D721Med (cell line): Measurements from ENCODE around the gene ZFP36.
"Not testable (repeated sequence)": the region's sequence is repeated elsewhere in the genome, so short reads cannot be mapped to it uniquely, and the experiment has no call there.

Experiments used
- DNase-seq: peaks from one replicate; pipeline ENCODE4 v3.0.0; 2011; ENCODE audit warnings: low spot score; ENCODE audit not compliant: insufficient read length
- FAIRE-seq: peaks from 2 replicates; lab custom pipeline; 2011; peaks lifted over from hg19 to GRCh38; lab: Jason Lieb, UNC
- CTCF ChIP-seq: IDR thresholded peaks from 2 replicates; pipeline ENCODE4 v1.5.1; 2012; ENCODE audit warnings: mild to moderate bottlenecking, control low read depth; ENCODE audit not compliant: insufficient read depth; ENCODE audit errors: missing control alignments

ZFP36 gene

GRCh38 chr19:39444598-39445195 is 38.0 kb downstream of the ZFP36 start:
- FAIRE-seq (no peak), DNase-seq (no peak)
- no peak for TF ChIP-seq CTCF

GRCh38 chr19:39445196-39446111 is 38.8 kb downstream of the ZFP36 start, which contains the start of gene SUPT5H:
TSS of gene SUPT5H (plus strand) at chr19:39445582. CDS start at chr19:39445891, 309 bp downstream.
- no peak for FAIRE-seq
- peak; percentile 99 for DNase-seq
- TF ChIP-seq CTCF, result no peak

- FAIRE-seq (no peak), DNase-seq (no peak)
- TF ChIP-seq CTCF, result no peak
These were observed 39.9 kb downstream of the ZFP36 start for GRCh38 chr19:39446365-39447084.

GRCh38 chr19:39448271-39448670 is 41.6 kb downstream of the ZFP36 start:
- DNase-seq (no peak), FAIRE-seq (no peak)
- TF ChIP-seq CTCF, result no peak

GRCh38 chr19:39449116-39449797 is 42.6 kb downstream of the ZFP36 start:
- DNase-seq (no peak), FAIRE-seq (no peak)
- TF ChIP-seq CTCF, result no peak

- FAIRE-seq, DNase-seq: not testable (repeated sequence)
These were observed 44.6 kb downstream of the ZFP36 start for GRCh38 chr19:39451257-39451656.
